OCI-M1 (cell line): ENCODE data around the gene SPARC.

Experiments
- DNase-seq: peaks from one replicate; lab custom pipeline; 2025; lab: John Stamatoyannopoulos, UW

The SPARC gene

GRCh38 chr5:151620461-151620840, 66.3 kb downstream of the SPARC start:
- DNase-seq, result no peak

GRCh38 chr5:151619812-151620460, 66.8 kb downstream of the SPARC start:
- DNase-seq, result no peak

GRCh38 chr5:151618907-151619306, 67.8 kb downstream of the SPARC start:
- no peak for DNase-seq

GRCh38 chr5:151617841-151618710, 68.6 kb downstream of the SPARC start:
- DNase-seq, result no peak

- DNase-seq, result no peak
Measured at GRCh38 chr5:151617383-151617840, 69.3 kb downstream of the SPARC start.

GRCh38 chr5:151615431-151615830, 71.3 kb downstream of the SPARC start:
- no peak for DNase-seq

- DNase-seq, result no peak
Measured at GRCh38 chr5:151614565-151614964, 72.2 kb downstream of the SPARC start.

- DNase-seq, result no peak
Measured at GRCh38 chr5:151612689-151613427, 73.9 kb downstream of the SPARC start.

- no peak for DNase-seq
Measured at GRCh38 chr5:151611127-151611775, 75.5 kb downstream of the SPARC start.
